HCT116 (cell line): ENCODE measurements around the gene RASGRF1. TPM values are rescaled to one million over a fixed set of nuclear protein-coding genes. Genes with fewer than 3 reads are reported as not detected.

ENCODE experiments used
- ATAC-seq: fragments of 200-7000 bp; cut with Tn5 transposase; 2 replicates; pipeline ENCODE4 v1.9.1; 2020; ENCODE audit warnings: mild to moderate bottlenecking, moderate library complexity
- BruUV-seq: library from RNA; stranded (reverse); fragments of 400-500 nt; replicated peaks from 2 replicates; lab custom pipeline; 2021; lab: Mats Ljungman, UMichigan
- CTCF ChIA-PET: fragments of 300-600 bp; sonication (Branson Sonifier 250); formaldehyde crosslinking; loops from one replicate; lab custom pipeline; 2021; ENCODE audit warnings: antibody characterized with exemption; lab: Charles Lee
- POLR2A ChIA-PET: fragments of 300-600, 350-600 bp; sonication (Branson Sonifier 250); formaldehyde crosslinking; loops from one replicate; lab custom pipeline; 2021; ENCODE audit warnings: antibody characterized with exemption; lab: Charles Lee
- RAD21 ChIA-PET, 2 experiments: fragments of 300-600 bp; sonication (Branson Sonifier 250); formaldehyde crosslinking; loops; one replicate each; lab custom pipeline; 2023; ENCODE audit warnings: low total read pairs in 2 of 2; ENCODE audit not compliant: uncharacterized antibody in 2 of 2, unreplicated experiment in 2 of 2, low non-redundant PET in 1 of 2; lab: Charles Lee
- DNase-seq: peaks from one replicate; pipeline ENCODE4 v3.0.0-alpha.2; 2010; ENCODE audit warnings: low read depth, low spot score
- H2AFZ ChIP-seq: fragments of 200-600 bp; shearing (Covaris generic), sonication (generic); 2 replicates; pipeline ENCODE4 v1.6.1; 2017; ENCODE audit warnings: low read depth, mixed run types, mixed read lengths, antibody characterized with exemption, low read length; ENCODE audit not compliant: poor library complexity, severe bottlenecking
- H3K27ac ChIP-seq: 2 replicates; pipeline ENCODE4 v1.5.1; 2012; ENCODE audit warnings: low read depth, low read length
- H3K27me3 ChIP-seq: fragments of 200-600 bp; sonication (generic); 2 replicates; pipeline ENCODE4 v1.6.1; 2016; ENCODE audit warnings: mixed run types, low read length, mixed read lengths; ENCODE audit not compliant: insufficient read depth
- H3K36me3 ChIP-seq, 2 experiments: fragments of 200-500 bp in 1 of 2; fragments of 200-600 bp in 1 of 2; sonication (Bioruptor generic) in 1 of 2; sonication (generic) in 1 of 2; 2 replicates each; pipeline versions ENCODE4 v1.5.1 to v1.6.1; 2014 to 2016; ENCODE audit warnings: low read length in 2 of 2, inconsistent platforms in 1 of 2, mixed read lengths in 1 of 2, mixed run types in 1 of 2; ENCODE audit not compliant: insufficient read depth in 2 of 2, control insufficient read depth in 1 of 2
- H3K4me1 ChIP-seq, 2 experiments: fragments of 200-600 bp in 1 of 2; sonication (generic) in 1 of 2; 2 replicates each; pipeline versions ENCODE4 v1.5.1 to v1.6.1; 2012 to 2017; ENCODE audit warnings: low read length in 2 of 2, inconsistent platforms in 1 of 2, mild to moderate bottlenecking in 1 of 2, mixed read lengths in 1 of 2, mixed run types in 1 of 2, moderate library complexity in 1 of 2; ENCODE audit not compliant: insufficient read depth in 2 of 2, control insufficient read depth in 1 of 2
- H3K4me2 ChIP-seq: fragments of 200-600 bp; sonication (generic); 2 replicates; pipeline ENCODE4 v1.6.1; 2017; ENCODE audit warnings: mixed run types, low read length, mixed read lengths
- H3K4me3 ChIP-seq, 2 experiments: fragments of 200-600 bp in 1 of 2; sonication (generic) in 1 of 2; replicated peaks in 1 of 2; 2 replicates each; pipeline ENCODE4 v1.5.1; 2011 to 2016; ENCODE audit warnings: low read length in 2 of 2, control low read depth in 1 of 2, low read depth in 1 of 2, mild to moderate bottlenecking in 1 of 2, mixed read lengths in 1 of 2, mixed run types in 1 of 2
- H3K79me2 ChIP-seq: fragments of 200-600 bp; sonication (generic); 2 replicates; pipeline ENCODE4 v1.6.1; 2017; ENCODE audit warnings: mild to moderate bottlenecking, mixed run types, low read length, moderate library complexity, mixed read lengths; ENCODE audit not compliant: insufficient read depth
- H3K9ac ChIP-seq: fragments of 200-600 bp; sonication (generic); 2 replicates; pipeline ENCODE4 v1.6.1; 2016; ENCODE audit warnings: low read length, mixed read lengths
- H3K9me2 ChIP-seq: fragments of 200-600 bp; sonication (generic), shearing (Covaris generic); 2 replicates; pipeline ENCODE4 v1.6.1; 2017; ENCODE audit warnings: mixed run types, mild to moderate bottlenecking, moderate library complexity; ENCODE audit not compliant: insufficient read depth
- H3K9me3 ChIP-seq, 2 experiments: fragments of 200-500 bp in 1 of 2; fragments of 200-600 bp in 1 of 2; sonication (Bioruptor generic) in 1 of 2; sonication (generic) in 1 of 2; 2 replicates each; pipeline ENCODE4 v1.6.1; 2014 to 2017; ENCODE audit warnings: low read length in 2 of 2, mixed read lengths in 2 of 2, inconsistent platforms in 1 of 2, low read depth in 1 of 2, mild to moderate bottlenecking in 1 of 2, mixed run types in 1 of 2, moderate library complexity in 1 of 2; ENCODE audit not compliant: control insufficient read depth in 1 of 2, insufficient read depth in 1 of 2
- H4K20me1 ChIP-seq: fragments of 200-600 bp; sonication (generic), shearing (Covaris generic); 2 replicates; pipeline ENCODE4 v1.6.1; 2017; ENCODE audit warnings: mixed run types, mild to moderate bottlenecking, moderate library complexity; ENCODE audit not compliant: insufficient read depth
- CEBPB ChIP-seq: IDR thresholded peaks from 2 replicates; pipeline ENCODE4 v1.6.1; 2012; ENCODE audit warnings: low read depth
- ELF1 ChIP-seq: IDR thresholded peaks from 2 replicates; pipeline ENCODE4 v1.6.1; 2012; ENCODE audit warnings: low read depth, borderline replicate concordance
- RAD21 ChIP-seq: IDR thresholded peaks from 2 replicates; pipeline ENCODE4 v1.6.1; 2012; ENCODE audit warnings: low read depth, mild to moderate bottlenecking
- ZNF274 ChIP-seq: fragments of 200-500 bp; sonication (Bioruptor generic); IDR thresholded peaks from 2 replicates; pipeline ENCODE4 v1.6.1; 2014; ENCODE audit warnings: mild to moderate bottlenecking, low read depth, low read length, inconsistent platforms
- intact Hi-C: fragments of 100-400 bp; cut with micrococcal nuclease; formaldehyde crosslinking; loops from 2 replicates; pipeline ENCODE4 v1.10.0; 2022
- total RNA-seq: library from RNA; stranded (reverse); gene quantifications from one replicate; pipeline ENCODE4 v1.2.1, GENCODE V29; 2021; ENCODE audit not compliant: unreplicated experiment
- TF ChIP-seq, protein P1 (sequence below): IDR thresholded peaks from 2 replicates; pipeline ENCODE4 v1.6.1; 2012

Gene RASGRF1
- total RNA-seq, 1 experiment from 2014 or later: 2.4 TPM

GRCh38 chr15:78912316-78912715, 178.3 kb downstream of the RASGRF1 start:
- H3K79me2 ChIP-seq: peaks cover 18% of the 10 kb centered on the region; the same call in 1 of the 2 replicates
- DNase-seq (no peak), ATAC-seq (no peak)
- peaks cover 14 to 19% of the 10 kb centered on the region in 2 experiments for H3K36me3 ChIP-seq
- H3K9me2 ChIP-seq: no peaks in the 10 kb centered on the region
- no peaks in the 10 kb centered on the region for H3K4me1 ChIP-seq
- ChIA-PET RAD21 (no interaction called here), CTCF (interaction anchor here (0.6 to 1.4 kb wide), 2 partner anchors 40 to 116 kb away, joined by 3 to 6 read pairs; partner anchors contain the start of gene MORF4L1), POLR2A (no interaction called here)
- no peak overlapping the region for H3K4me3 ChIP-seq
- no peaks in the 10 kb centered on the region for H3K27me3 ChIP-seq
- intact Hi-C loops: no loop called here
- H4K20me1 ChIP-seq: no peaks in the 10 kb centered on the region; the same call in 1 of the 2 replicates
- H3K9me3 ChIP-seq: no peaks in the 10 kb centered on the region
- no peak overlapping the region for H3K4me2 ChIP-seq
- no peak overlapping the region for H3K27ac ChIP-seq
- BruUV-seq: no TSS peak
- H2AFZ ChIP-seq: no peak overlapping the region
- no peak for TF ChIP-seq CEBPB
- no peak overlapping the region for H3K9ac ChIP-seq

GRCh38 chr15:78910271-78910670, 180.3 kb downstream of the RASGRF1 start:
- intact Hi-C loops: no loop called here

More at GRCh38 chr15:78910271-78910670, 180.3 kb downstream of the RASGRF1 start:
- Histone ChIP-seq H3K9me2 (no peaks in the 10 kb centered on the region), H3K4me2 (no peak overlapping the region), H3K9ac (no peak overlapping the region), H3K9me3 (no peaks in the 10 kb centered on the region), H3K4me1 (no peaks in the 10 kb centered on the region), H4K20me1 (no peaks in the 10 kb centered on the region; the same call in 1 of the 2 replicates), H3K27me3 (no peaks in the 10 kb centered on the region), H3K4me3 (no peak overlapping the region), H3K27ac (no peak overlapping the region), H2AFZ (no peak overlapping the region), H3K36me3 (peaks cover 28 to 32% of the 10 kb centered on the region in 2 experiments)
- ChIA-PET POLR2A (no interaction called here), RAD21 (interaction anchor here in 1 of 2 experiments (0.6 kb wide), 1 partner anchor 242 kb away, joined by 3 read pairs; no protein-coding TSS in a partner anchor), CTCF (interaction anchor here (1.4 to 6.0 kb wide), 4 partner anchors 13 to 97 kb away, joined by 5 to 35 read pairs (median 14); no protein-coding TSS in a partner anchor)
- no peak for ATAC-seq
- no TSS peak for BruUV-seq
- no peak for TF ChIP-seq ZNF274
- TF ChIP-seq, protein P1, sequence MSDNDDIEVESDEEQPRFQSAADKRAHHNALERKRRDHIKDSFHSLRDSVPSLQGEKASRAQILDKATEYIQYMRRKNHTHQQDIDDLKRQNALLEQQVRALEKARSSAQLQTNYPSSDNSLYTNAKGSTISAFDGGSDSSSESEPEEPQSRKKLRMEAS: no peak
- TF ChIP-seq ELF1: no peak
- no peak for TF ChIP-seq RAD21
- TF ChIP-seq, all 23 proteins: peak for 0
- no peak for DNase-seq
- peaks cover 18% of the 10 kb centered on the region; the same call in 1 of the 2 replicates for H3K79me2 ChIP-seq

Other genes with a start within 250 kb of the RASGRF1 start
- gene MORF4L1, start 217.9 kb downstream of the RASGRF1 start, total RNA-seq: 273 TPM
- 37.5 TPM for gene CTSH, start 145.7 kb downstream of the RASGRF1 start, total RNA-seq
- gene ANKRD34C, start 191.9 kb upstream of the RASGRF1 start, total RNA-seq: not detected
- 53.6 TPM for gene TMED3, start 220.3 kb upstream of the RASGRF1 start, total RNA-seq